Breast epithelium (tissue), 4 donors: ENCODE measurements around the gene MIEN1. TPM values are rescaled to one million over a fixed set of nuclear protein-coding genes. Genes with fewer than 3 reads are reported as not detected.

Experiments
- DNase-seq, 2 donors: peaks; one replicate each; pipeline ENCODE4 v3.0.0-alpha.2; 2019; ENCODE audit warnings: low spot score in 2 of 2
- H3K27ac ChIP-seq, 2 donors: fragments of 200-600 bp; sonication (generic) in 1 of 2; one replicate each; pipeline ENCODE4 v1.5.1; 2016 to 2019; ENCODE audit warnings: mild to moderate bottlenecking in 1 of 2
- H3K27me3 ChIP-seq, 2 donors: fragments of 200-600 bp; sonication (generic) in 1 of 2; one replicate each; pipeline versions ENCODE4 v1.5.1 to v1.6.0; 2017 to 2019; ENCODE audit warnings: control low read depth in 1 of 2, mild to moderate bottlenecking in 1 of 2
- H3K36me3 ChIP-seq: fragments of 200-600 bp; one replicate; pipeline ENCODE4 v1.5.1; 2019
- H3K4me1 ChIP-seq, 2 donors: fragments of 200-600 bp; sonication (generic); one replicate each; pipeline ENCODE4 v1.5.1; 2016 to 2019; ENCODE audit warnings: control low read depth in 1 of 2
- H3K4me3 ChIP-seq, 3 donors: fragments of 200-600 bp; sonication (generic); 1 replicate in 2 of 3; 2 replicates in 1 of 3; pipeline ENCODE4 v1.5.1; 2016 to 2019; ENCODE audit warnings: mild to moderate bottlenecking in 3 of 3, moderate library complexity in 2 of 3
- H3K9me3 ChIP-seq, 2 donors: fragments of 200-600 bp; sonication (generic) in 1 of 2; one replicate each; pipeline ENCODE4 v1.5.1; 2016 to 2019; ENCODE audit warnings: control low read depth in 1 of 2
- CTCF ChIP-seq, 3 donors: fragments of 450-650 bp; IDR thresholded peaks; one replicate each; pipeline ENCODE4 v1.5.1; 2016 to 2017; ENCODE audit warnings: antibody characterized with exemption in 3 of 3, mild to moderate bottlenecking in 3 of 3, moderate library complexity in 3 of 3
- POLR2A ChIP-seq: fragments of 450-650 bp; IDR thresholded peaks from one replicate; pipeline ENCODE4 v1.6.1; 2016; ENCODE audit warnings: antibody characterized with exemption, mild to moderate bottlenecking, moderate library complexity
- POLR2AphosphoS5 ChIP-seq, 3 donors: sonication (generic); formaldehyde crosslinking; IDR thresholded peaks; one replicate each; pipeline ENCODE4 v1.6.1; 2017; ENCODE audit warnings: antibody characterized with exemption in 3 of 3
- intact Hi-C: fragments of 100-400 bp; cut with DNase I; formaldehyde crosslinking; loops from one replicate; pipeline ENCODE4 v1.15.1; 2023; ENCODE audit warnings: low total_unique reads
- total RNA-seq, 3 donors: library from RNA; depleted of rRNA; stranded (reverse); fragments of >200 nt; gene quantifications; one replicate each; pipeline ENCODE4 v1.1.0, GENCODE V29; 2016

MIEN1 gene
- total RNA-seq, 3 donors from 2014 or later: 50.7 to 68.2 (median 61.6) TPM

DNA sequence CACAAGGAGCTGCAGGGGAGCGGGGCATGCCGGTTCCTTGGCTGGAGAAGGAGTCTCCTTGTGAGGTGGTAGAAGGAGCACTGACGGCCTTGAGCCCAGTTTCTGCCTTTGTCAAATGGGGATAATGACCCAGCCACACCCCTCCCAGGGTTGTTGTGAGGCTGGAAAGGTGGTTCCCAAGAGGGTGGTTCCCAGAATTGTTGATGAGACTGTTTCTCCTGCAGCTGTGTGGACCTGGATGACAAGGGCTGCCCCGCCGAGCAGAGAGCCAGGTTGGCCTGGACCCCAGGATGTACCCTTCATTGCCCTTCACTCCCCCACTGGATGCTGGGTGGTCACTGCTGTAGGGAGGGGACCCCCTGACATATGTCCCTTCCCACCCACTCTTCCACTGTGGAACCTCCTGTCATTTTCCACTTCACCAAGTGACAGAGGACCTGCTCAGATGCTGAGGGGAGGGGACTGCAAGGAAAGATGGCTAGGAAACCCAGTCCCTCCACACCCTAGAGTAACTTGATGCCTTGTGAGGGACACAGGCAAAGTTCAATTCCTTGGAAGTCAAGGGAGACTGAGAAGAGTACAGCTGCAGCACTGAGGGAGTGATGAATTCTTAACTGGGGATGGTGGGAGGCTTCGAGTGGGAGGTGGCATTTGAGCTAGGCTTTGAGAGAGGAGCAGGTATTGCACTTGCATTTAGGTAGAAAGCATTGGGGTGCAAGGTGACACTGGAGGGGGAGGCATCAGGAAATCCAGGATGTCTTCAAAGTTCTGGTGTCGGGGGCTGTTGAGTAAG is 10.6 kb downstream of the MIEN1 start:
- intact Hi-C loops: loop anchor here (1.0 kb wide), 1 partner anchor 55 kb away; no protein-coding TSS in a partner anchor
- Histone ChIP-seq H3K4me3 (no peak overlapping the region), H3K36me3 (no peaks in the 10 kb centered on the region), H3K9me3 (no peaks in the 10 kb centered on the region), H3K4me1 (peaks cover 0 to 4% of the 10 kb centered on the region in 2 donors), H3K27ac (no peak overlapping the region), H3K27me3 (no peaks in the 10 kb centered on the region)
- DNase-seq: no peak
- TF ChIP-seq POLR2A: no peak
- TF ChIP-seq POLR2AphosphoS5 (IDR thresholded peaks at IDR 0.05): no peak
- TF ChIP-seq CTCF (IDR thresholded peaks at IDR 0.05): no peak

DNA sequence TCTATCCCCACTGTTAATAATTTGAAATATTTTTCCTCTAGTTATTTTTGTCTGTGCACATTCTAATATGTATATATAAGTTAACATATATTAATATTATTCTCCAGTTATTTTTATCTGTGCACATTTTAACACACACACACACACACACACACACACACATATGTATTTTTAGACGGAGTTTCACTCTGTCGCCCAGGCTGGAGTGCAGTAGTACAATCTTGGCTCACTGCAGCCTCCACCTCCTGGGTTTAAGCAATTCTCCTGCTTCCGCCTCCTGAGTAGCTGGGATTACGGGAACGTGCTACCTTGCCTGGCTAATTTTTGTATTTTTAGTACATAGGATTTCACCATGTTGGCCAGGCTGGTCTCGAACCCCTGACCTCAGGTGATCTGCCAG is 12.7 kb downstream of the MIEN1 start:
- peak overlapping the region in 1 of 2 donors; percentile 93 for H3K27ac ChIP-seq
- TF ChIP-seq POLR2A: no peak
- no peaks in the 10 kb centered on the region for H3K27me3 ChIP-seq
- H3K36me3 ChIP-seq: no peaks in the 10 kb centered on the region
- no peak overlapping the region for H3K4me3 ChIP-seq
- no peaks in the 10 kb centered on the region for H3K9me3 ChIP-seq
- no peak for DNase-seq
- intact Hi-C loops: no loop called here
- peaks cover 0 to 4% of the 10 kb centered on the region in 2 donors for H3K4me1 ChIP-seq

DNA sequence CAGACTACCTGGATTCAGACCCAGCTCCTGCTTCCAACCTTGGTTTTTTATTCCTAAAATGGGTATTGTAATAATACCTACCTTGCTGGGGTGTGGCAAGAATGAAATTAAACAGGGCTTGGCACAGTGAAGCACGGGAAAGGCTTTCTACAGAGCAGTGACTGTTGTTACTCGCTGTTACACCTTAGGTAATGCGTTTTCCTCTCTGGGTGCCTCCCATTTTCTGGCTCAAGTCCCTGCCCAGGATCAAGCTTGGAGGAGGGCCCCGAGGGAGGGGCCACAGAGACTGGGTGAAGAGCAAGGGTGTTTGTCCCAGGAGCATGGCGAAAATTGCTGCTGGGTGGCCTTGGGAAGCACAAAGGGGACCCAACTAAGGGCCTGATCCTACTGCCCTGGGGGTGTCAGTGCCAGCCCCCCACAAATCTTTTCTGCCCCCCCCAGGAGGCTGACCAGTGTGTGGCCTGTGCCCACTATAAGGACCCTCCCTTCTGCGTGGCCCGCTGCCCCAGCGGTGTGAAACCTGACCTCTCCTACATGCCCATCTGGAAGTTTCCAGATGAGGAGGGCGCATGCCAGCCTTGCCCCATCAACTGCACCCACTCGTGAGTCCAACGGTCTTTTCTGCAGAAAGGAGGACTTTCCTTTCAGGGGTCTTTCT is 13.3 kb downstream of the MIEN1 start:
- peak in 1 of 2 donors; percentile 87 for DNase-seq
- intact Hi-C loops: no loop called here
- Histone ChIP-seq H3K9me3 (no peaks in the 10 kb centered on the region), H3K4me3 (no peak overlapping the region), H3K27me3 (no peaks in the 10 kb centered on the region), H3K4me1 (peaks cover 0 to 4% of the 10 kb centered on the region in 2 donors), H3K36me3 (no peaks in the 10 kb centered on the region), H3K27ac (peak overlapping the region; percentile 93 to 95)
- TF ChIP-seq POLR2A (no peak), CTCF (IDR thresholded peaks at IDR 0.05) (no peak), POLR2AphosphoS5 (IDR thresholded peaks at IDR 0.05) (no peak)

DNA sequence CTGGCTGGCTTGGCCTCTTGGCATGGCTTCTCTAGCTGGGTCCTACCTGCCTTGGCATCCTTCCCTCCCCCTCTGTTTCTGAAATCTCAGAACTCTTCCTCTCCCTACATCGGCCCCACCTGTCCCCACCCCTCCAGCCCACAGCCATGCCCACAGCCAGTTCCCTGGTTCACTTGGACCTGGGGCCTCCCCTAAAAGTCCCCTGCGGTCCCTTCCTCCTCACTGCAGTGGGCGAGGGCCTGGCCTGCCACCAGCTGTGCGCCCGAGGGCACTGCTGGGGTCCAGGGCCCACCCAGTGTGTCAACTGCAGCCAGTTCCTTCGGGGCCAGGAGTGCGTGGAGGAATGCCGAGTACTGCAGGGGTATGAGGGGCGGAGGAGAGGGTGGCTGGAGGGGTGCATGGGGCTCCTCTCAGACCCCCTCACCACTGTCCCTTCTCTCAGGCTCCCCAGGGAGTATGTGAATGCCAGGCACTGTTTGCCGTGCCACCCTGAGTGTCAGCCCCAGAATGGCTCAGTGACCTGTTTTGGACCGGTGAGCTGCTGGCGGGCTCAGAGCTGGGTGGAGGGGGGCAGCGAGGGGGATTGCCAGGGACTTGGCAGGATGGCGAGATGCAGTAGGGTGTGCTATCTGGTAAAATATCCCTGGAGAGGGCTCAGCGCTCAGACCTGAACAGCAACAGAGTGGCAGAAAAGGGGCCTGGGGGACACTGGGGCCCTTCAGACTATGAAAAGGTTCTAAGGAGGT is 14.1 kb downstream of the MIEN1 start:
- no peaks in the 10 kb centered on the region for H3K27me3 ChIP-seq
- no peaks in the 10 kb centered on the region for H3K9me3 ChIP-seq
- intact Hi-C loops: no loop called here
- H3K4me1 ChIP-seq: peaks cover 0 to 4% of the 10 kb centered on the region in 2 donors
- no peaks in the 10 kb centered on the region for H3K36me3 ChIP-seq
- DNase-seq: no peak
- H3K4me3 ChIP-seq: peak overlapping the region in 1 of 3 donors; percentile 13
- H3K27ac ChIP-seq: peak overlapping the region; percentile 93 to 95
- TF ChIP-seq CTCF (IDR thresholded peaks at IDR 0.05): no peak
- TF ChIP-seq POLR2AphosphoS5 (IDR thresholded peaks at IDR 0.05): no peak
- no peak for TF ChIP-seq POLR2A

GRCh38 chr17:39715375-39716072 is 14.8 kb downstream of the MIEN1 start:
- Histone ChIP-seq H3K27ac (peak overlapping the region; percentile 93 to 95), H3K9me3 (no peaks in the 10 kb centered on the region), H3K36me3 (no peaks in the 10 kb centered on the region), H3K4me3 (no peak overlapping the region), H3K4me1 (peaks cover 0 to 4% of the 10 kb centered on the region in 2 donors), H3K27me3 (no peaks in the 10 kb centered on the region)
- DNase-seq: no peak
- no peak for TF ChIP-seq POLR2AphosphoS5 (IDR thresholded peaks at IDR 0.05)
- TF ChIP-seq CTCF (IDR thresholded peaks at IDR 0.05): no peak
- no peak for TF ChIP-seq POLR2A
- intact Hi-C loops: no loop called here
